Umbilical cord (tissue), 2 donors: Measurements from ENCODE around the gene KCNK2. TPM values are rescaled to one million over a fixed set of nuclear protein-coding genes. Genes with fewer than 3 reads are reported as not detected.

ENCODE experiments used
- DNase-seq: peaks from one replicate; pipeline ENCODE4 v3.0.0-alpha.2; 2015; ENCODE audit warnings: low spot score
- total RNA-seq: library from RNA; depleted of rRNA; stranded (reverse); fragments of >200 nt; gene quantifications from one replicate; pipeline ENCODE4 v1.2.3, GENCODE V29; 2014; ENCODE audit warnings: low replicate concordance; ENCODE audit not compliant: insufficient read depth

The KCNK2 gene
- 1.9 TPM for total RNA-seq

GRCh38 chr1:215082532-215083382 is at the start of gene KCNK2:
KCNK2 (plus strand) TSS chr1:215082737; CDS start chr1:215083386, 649 bp downstream.
- DNase-seq: peak; percentile 34

GRCh38 chr1:215032911-215033526 is 49.5 kb upstream of the KCNK2 start:
- DNase-seq: no peak

- no peak for DNase-seq
These were observed 42.3 kb upstream of the KCNK2 start for GRCh38 chr1:215040190-215040589.

GRCh38 chr1:215043401-215043800 is 39.1 kb upstream of the KCNK2 start:
- DNase-seq: no peak

- DNase-seq: no peak
These were observed 38.4 kb upstream of the KCNK2 start for GRCh38 chr1:215044151-215044550.

GRCh38 chr1:215045698-215046308 is 36.7 kb upstream of the KCNK2 start:
- DNase-seq: no peak

- DNase-seq: no peak
These were observed 30.1 kb upstream of the KCNK2 start for GRCh38 chr1:215052256-215053015.

GRCh38 chr1:215054266-215054665 is 28.3 kb upstream of the KCNK2 start:
- DNase-seq: no peak

- peak; percentile 19 for DNase-seq
These were observed 27.1 kb upstream of the KCNK2 start for GRCh38 chr1:215055281-215055935.

GRCh38 chr1:215056584-215056983 is 26.0 kb upstream of the KCNK2 start:
- DNase-seq: no peak

- DNase-seq: no peak
These were observed 22.6 kb upstream of the KCNK2 start for GRCh38 chr1:215059947-215060346.

- DNase-seq: no peak
These were observed 18.2 kb upstream of the KCNK2 start for GRCh38 chr1:215064327-215064726.

- no peak for DNase-seq
These were observed 11.5 kb upstream of the KCNK2 start for GRCh38 chr1:215071078-215071477.

- no peak for DNase-seq
These were observed 6.2 kb upstream of the KCNK2 start for GRCh38 chr1:215076322-215076721.

GRCh38 chr1:215079456-215079855 is 3.1 kb upstream of the KCNK2 start:
- peak; percentile 23 for DNase-seq

- DNase-seq: peak; percentile 20
These were observed 641 bp upstream of the KCNK2 start for GRCh38 chr1:215081661-215082531.

- DNase-seq: peak; percentile 15
These were observed 935 bp downstream of the KCNK2 start for GRCh38 chr1:215083383-215083961.

- no peak for DNase-seq
These were observed 2.1 kb downstream of the KCNK2 start for GRCh38 chr1:215084621-215085020.

GRCh38 chr1:215087603-215088002 is 5.1 kb downstream of the KCNK2 start:
- DNase-seq: no peak

GRCh38 chr1:215094381-215094780 is 11.8 kb downstream of the KCNK2 start:
- no peak for DNase-seq
